ENCODE measurements around the gene ZNF397. TPM values are rescaled to one million over a fixed set of nuclear protein-coding genes. Genes with fewer than 3 reads are reported as not detected.

Gene ZNF397
- total and polyA plus RNA-seq, 2 donors from 2014 or later, result 15.5 to 28.6 TPM

GRCh38 chr18:35296060-35296459 is 55.2 kb downstream of the ZNF397 start:
- H3K9me3 ChIP-seq (ENCODE audit: control insufficient read depth in 2 of 3, insufficient read depth in 1 of 3, low read length in 3 of 3), result peaks cover 0 to 6% (median 0%) of the 10 kb centered on the region in 3 donors
- DNase-seq (no peak), FAIRE-seq (no peak)
- H3K36me3 ChIP-seq (ENCODE audit: control insufficient read depth in 2 of 3, insufficient read depth in 3 of 3, low read length in 3 of 3), result peaks cover 0 to 7% (median 3%) of the 10 kb centered on the region in 3 donors
- H3K27ac ChIP-seq (ENCODE audit: low read depth in 2 of 2, low read length in 2 of 2), result no peak overlapping the region
- H3K4me3 ChIP-seq (ENCODE audit: low read length in 3 of 3), result no peak overlapping the region
- TF ChIP-seq, protein P1, sequence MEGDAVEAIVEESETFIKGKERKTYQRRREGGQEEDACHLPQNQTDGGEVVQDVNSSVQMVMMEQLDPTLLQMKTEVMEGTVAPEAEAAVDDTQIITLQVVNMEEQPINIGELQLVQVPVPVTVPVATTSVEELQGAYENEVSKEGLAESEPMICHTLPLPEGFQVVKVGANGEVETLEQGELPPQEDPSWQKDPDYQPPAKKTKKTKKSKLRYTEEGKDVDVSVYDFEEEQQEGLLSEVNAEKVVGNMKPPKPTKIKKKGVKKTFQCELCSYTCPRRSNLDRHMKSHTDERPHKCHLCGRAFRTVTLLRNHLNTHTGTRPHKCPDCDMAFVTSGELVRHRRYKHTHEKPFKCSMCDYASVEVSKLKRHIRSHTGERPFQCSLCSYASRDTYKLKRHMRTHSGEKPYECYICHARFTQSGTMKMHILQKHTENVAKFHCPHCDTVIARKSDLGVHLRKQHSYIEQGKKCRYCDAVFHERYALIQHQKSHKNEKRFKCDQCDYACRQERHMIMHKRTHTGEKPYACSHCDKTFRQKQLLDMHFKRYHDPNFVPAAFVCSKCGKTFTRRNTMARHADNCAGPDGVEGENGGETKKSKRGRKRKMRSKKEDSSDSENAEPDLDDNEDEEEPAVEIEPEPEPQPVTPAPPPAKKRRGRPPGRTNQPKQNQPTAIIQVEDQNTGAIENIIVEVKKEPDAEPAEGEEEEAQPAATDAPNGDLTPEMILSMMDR (IDR thresholded peaks at IDR 0.05; ENCODE audit: borderline replicate concordance, extremely low read depth, insufficient read depth), result no peak
- H3K4me1 ChIP-seq (ENCODE audit: control insufficient read depth in 2 of 3, insufficient read depth in 2 of 3, low read depth in 1 of 3, low read length in 3 of 3), result peaks cover 0 to 4% (median 3%) of the 10 kb centered on the region in 3 donors
- intact Hi-C loops (cut with DNase I), result no loop called here
- H3K9ac ChIP-seq (ENCODE audit: low read length in 3 of 3), result no peak overlapping the region
- no peaks in the 10 kb centered on the region for H3K27me3 ChIP-seq (ENCODE audit: control insufficient read depth, insufficient read depth, low read length)

DNA sequence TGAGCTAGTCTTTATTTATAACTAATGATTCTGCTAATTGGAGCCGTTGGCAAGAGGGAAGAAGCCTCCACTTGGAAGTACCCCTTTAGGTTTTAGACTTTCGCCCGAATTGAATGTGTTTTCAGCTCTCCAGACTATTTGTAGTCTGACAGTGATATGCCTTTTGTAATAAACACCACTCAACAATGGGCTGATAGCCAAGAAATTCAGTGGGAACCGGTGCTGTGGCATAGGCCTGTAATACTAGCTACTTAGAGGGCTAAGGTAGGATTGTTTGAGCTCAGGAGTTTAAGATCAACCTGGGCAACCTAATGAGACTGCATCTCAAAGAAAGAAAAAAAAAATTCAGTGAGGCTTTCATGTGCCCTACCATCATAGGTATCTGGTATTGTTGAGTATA is 62.8 kb downstream of the ZNF397 start:
- Histone ChIP-seq H3K4me1 (ENCODE audit: control insufficient read depth in 2 of 3, insufficient read depth in 2 of 3, low read depth in 1 of 3, low read length in 3 of 3) (no peaks in the 10 kb centered on the region), H3K27me3 (ENCODE audit: control insufficient read depth, insufficient read depth, low read length) (no peaks in the 10 kb centered on the region), H3K4me3 (ENCODE audit: low read length in 3 of 3) (peak overlapping the region in 1 of 3 donors; percentile 7), H3K27ac (ENCODE audit: low read depth in 2 of 2, low read length in 2 of 2) (no peak overlapping the region), H3K9ac (ENCODE audit: low read length in 3 of 3) (no peak overlapping the region), H3K36me3 (ENCODE audit: control insufficient read depth in 2 of 3, insufficient read depth in 3 of 3, low read length in 3 of 3) (peaks cover 16 to 31% (median 21%) of the 10 kb centered on the region in 3 donors), H3K9me3 (ENCODE audit: control insufficient read depth in 2 of 3, insufficient read depth in 1 of 3, low read length in 3 of 3) (peaks cover 11 to 68% (median 32%) of the 10 kb centered on the region in 3 donors)
- FAIRE-seq (no peak), DNase-seq (no peak)
- TF ChIP-seq, protein P1 (IDR thresholded peaks at IDR 0.05; ENCODE audit: borderline replicate concordance, extremely low read depth, insufficient read depth), result no peak
- intact Hi-C loops (cut with DNase I), result no loop called here

GRCh38 chr18:35306588-35307250 is 65.9 kb downstream of the ZNF397 start:
- no peak for FAIRE-seq
- peaks cover 11 to 77% (median 33%) of the 10 kb centered on the region in 3 donors for H3K9me3 ChIP-seq (ENCODE audit: control insufficient read depth in 2 of 3, insufficient read depth in 1 of 3, low read length in 3 of 3)
- intact Hi-C loops (cut with DNase I), result no loop called here

More at GRCh38 chr18:35306588-35307250, 65.9 kb downstream of the ZNF397 start:
- no peak overlapping the region for H3K27ac ChIP-seq (ENCODE audit: low read depth in 2 of 2, low read length in 2 of 2)
- H3K4me1 ChIP-seq (ENCODE audit: control insufficient read depth in 2 of 3, insufficient read depth in 2 of 3, low read depth in 1 of 3, low read length in 3 of 3), result no peaks in the 10 kb centered on the region
- DNase-seq, result no peak
- peak overlapping the region in 1 of 3 donors; percentile 12 for H3K4me3 ChIP-seq (ENCODE audit: low read length in 3 of 3)
- H3K36me3 ChIP-seq (ENCODE audit: control insufficient read depth in 2 of 3, insufficient read depth in 3 of 3, low read length in 3 of 3), result peaks cover 14 to 31% (median 21%) of the 10 kb centered on the region in 3 donors
- TF ChIP-seq, protein P1 (IDR thresholded peaks at IDR 0.05; ENCODE audit: borderline replicate concordance, extremely low read depth, insufficient read depth), result no peak
- H3K27me3 ChIP-seq (ENCODE audit: control insufficient read depth, insufficient read depth, low read length), result no peaks in the 10 kb centered on the region
- no peak overlapping the region for H3K9ac ChIP-seq (ENCODE audit: low read length in 3 of 3)

Other genes with a start within 250 kb of the ZNF397 start
- gene MAPRE2, start 199.6 kb upstream of the ZNF397 start, total RNA-seq, result 30.2 TPM
- 15.2 TPM for gene MAPRE2, start 199.6 kb upstream of the ZNF397 start, polyA plus RNA-seq (ENCODE audit: insufficient read depth, low read depth, low replicate concordance)
- 20.7 TPM for gene ZSCAN30, start 49.2 kb downstream of the ZNF397 start, total RNA-seq
- gene ZSCAN30, start 49.2 kb downstream of the ZNF397 start, polyA plus RNA-seq (ENCODE audit: insufficient read depth, low read depth, low replicate concordance), result 10.0 TPM
- 55.5 TPM for gene ZNF24, start 103.4 kb downstream of the ZNF397 start, total RNA-seq
- gene ZNF24, start 103.4 kb downstream of the ZNF397 start, polyA plus RNA-seq (ENCODE audit: insufficient read depth, low read depth, low replicate concordance), result 14.3 TPM
- 6.5 TPM for gene ZNF396, start 136.3 kb downstream of the ZNF397 start, total RNA-seq
- gene ZNF396, start 136.3 kb downstream of the ZNF397 start, polyA plus RNA-seq (ENCODE audit: insufficient read depth, low read depth, low replicate concordance), result 4.7 TPM